NCI-H146 treated with DMSO at 0.1 percent for 48 hours (cell line): ENCODE measurements around the gene KCNA2.
A peak's percentile ranks its signal among the peaks of the same experiment; 100 is the strongest.

Source experiments
- DNase-seq: peaks from one replicate; lab custom pipeline; 2025; ENCODE audit not compliant: unreplicated experiment; lab: John Stamatoyannopoulos, UW

Gene KCNA2

GRCh38 chr1:110630839-110631663 is 24.9 kb upstream of the KCNA2 start:
- peak; percentile 63 for DNase-seq

DNA sequence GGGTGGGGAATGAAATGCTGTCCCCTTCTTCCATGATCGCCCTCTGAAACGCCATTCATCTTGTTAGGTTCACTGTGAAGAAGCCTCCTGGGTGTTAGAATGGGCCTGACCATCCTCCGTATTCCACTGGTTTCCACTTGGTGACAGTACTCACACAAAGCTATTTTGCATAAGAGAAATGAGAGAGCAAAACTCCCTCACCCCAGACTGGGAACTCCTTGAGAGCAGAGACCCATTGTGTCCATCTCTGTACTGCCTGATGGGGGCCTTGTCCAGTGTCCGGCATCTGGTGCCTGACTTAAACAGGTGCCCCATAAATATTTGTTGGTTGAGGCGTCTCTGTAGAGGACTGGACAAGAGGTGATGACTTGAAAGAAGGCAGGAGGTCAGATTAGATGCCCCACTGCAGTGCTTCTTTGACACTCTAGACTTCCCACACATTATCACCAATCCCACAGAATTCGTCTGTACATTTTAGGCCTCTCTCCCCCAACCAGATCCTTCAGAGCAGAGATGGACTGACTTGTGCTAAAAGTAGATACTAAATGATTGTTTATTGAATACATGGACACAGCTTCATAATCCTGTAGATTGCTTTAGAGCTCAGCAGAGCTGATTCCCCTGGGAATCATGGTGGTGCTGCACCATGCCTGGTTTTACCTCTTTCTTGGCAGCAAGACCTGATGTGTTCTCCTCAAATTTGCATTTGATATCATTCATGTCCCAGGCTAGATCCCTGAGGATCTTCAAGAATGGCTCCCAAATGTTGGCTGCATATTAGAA is 22.4 kb upstream of the KCNA2 start:
- DNase-seq: no peak

- DNase-seq: no peak
Measured at GRCh38 chr1:110627764-110628163, 21.6 kb upstream of the KCNA2 start.

DNA sequence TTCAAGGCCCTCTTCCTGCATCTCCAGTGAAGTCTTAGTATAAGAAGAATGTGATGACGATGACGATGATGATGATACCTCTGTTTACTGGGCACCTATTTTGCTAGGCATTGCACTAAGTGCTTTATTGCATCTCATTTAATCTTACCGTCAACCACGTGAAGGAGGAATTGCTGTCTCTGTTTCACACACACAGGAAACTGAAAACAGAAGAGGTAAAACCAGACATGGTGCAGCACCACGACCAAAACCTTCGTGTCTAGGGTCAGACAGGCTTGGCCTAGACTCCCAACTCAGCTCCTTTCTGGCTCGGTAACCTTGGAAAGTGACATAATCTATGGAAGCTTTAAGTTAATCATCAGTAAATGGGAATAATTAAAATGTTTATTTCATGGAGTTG is 20.7 kb upstream of the KCNA2 start:
- no peak for DNase-seq

GRCh38 chr1:110620686-110621085 is 14.5 kb upstream of the KCNA2 start:
- DNase-seq: no peak

DNA sequence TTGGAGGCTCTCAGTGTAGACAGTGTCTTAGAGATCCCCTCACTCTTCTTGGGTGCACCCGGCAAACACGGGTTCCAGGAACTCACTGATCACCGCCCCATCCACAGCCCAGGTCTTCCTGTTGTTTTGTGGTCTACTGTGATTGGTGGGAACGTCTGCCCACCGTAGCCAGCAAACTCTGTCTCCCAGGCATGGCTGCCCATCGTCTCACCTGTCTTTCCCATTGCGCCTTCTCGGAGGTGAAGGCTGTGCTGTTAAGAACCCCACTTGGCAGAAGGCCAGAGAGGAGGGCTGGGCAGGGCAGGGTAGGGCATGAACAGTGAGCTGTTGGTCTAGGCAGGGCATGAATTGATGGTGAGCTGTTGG is 14.1 kb upstream of the KCNA2 start:
- DNase-seq: no peak

GRCh38 chr1:110619412-110620249 is 13.5 kb upstream of the KCNA2 start:
- peak; percentile 79 for DNase-seq

DNA sequence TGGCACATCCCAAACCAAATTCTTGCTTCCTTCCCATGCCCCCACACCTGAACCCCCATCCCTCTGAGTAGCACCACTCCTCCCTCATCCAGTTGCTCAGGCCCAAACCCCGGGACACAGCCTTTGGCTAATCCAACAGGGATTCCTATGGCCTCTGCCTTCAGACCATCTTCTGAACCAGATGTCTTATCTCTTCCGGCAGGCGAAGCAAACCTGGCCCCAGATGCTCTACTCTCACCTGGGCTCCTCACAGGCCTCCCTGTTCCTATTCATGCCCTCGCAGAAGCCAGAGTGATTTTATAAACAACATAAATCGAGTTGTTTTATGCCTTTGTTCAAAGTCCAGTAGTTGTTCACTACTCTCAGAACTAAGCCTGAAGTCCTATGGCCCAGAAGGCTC is 12.5 kb upstream of the KCNA2 start:
- DNase-seq: no peak

DNA sequence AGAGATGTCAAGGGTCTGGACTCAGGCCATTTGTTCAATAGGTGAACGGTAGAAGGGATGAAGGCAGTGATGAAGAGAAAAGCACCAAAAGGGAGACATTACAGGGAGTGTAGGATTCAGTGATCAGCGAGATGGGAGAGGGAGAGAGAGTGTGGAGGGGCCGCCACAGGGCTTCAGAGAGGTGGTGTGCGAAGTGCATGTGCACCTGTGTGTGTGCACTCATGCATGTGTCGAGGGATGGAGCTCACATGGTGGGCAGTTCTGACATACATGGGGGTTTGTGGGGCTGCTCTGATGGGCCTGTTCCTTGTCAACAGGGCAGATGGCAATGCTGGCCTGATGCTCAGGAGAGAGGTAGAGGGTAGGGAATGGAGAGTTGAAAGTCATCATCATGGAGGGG is 11.4 kb upstream of the KCNA2 start:
- no peak for DNase-seq

- DNase-seq: no peak
Measured at GRCh38 chr1:110617116-110617515, 11.0 kb upstream of the KCNA2 start.

GRCh38 chr1:110616587-110616986 is 10.4 kb upstream of the KCNA2 start:
- DNase-seq: no peak

GRCh38 chr1:110615548-110616130 is 9.5 kb upstream of the KCNA2 start:
- DNase-seq: peak; percentile 47

- peak; percentile 66 for DNase-seq
Measured at GRCh38 chr1:110612060-110612745, 6.0 kb upstream of the KCNA2 start.

DNA sequence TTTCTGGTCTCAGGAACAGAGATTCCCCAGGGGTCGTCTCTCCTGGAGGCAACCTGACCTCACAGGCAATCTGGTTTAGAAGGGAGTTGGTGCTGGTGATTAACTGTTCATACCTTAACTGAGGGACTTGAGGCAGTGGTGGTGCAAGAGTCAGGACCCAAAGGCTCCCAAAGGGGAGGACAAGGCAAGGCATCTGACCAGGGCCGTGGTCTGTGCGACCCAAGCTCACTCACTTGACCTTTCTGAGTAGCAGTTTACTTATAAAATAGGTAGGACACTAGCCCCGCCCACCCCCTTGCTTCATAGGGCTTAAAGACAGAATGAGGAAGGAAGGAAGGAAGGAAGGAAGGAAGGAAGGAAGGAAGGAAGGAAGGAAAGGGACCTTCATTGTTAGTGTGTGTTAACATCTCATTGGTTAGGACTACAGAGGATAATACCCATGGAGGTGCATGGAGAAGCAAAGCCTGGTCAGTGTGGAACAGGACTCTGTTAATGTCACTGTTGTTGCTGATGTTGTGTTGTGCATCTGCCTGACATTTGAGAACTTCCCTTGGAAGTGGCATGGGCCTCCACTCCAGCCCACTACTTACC is 4.6 kb upstream of the KCNA2 start:
- no peak for DNase-seq

- no peak for DNase-seq
Measured at GRCh38 chr1:110610084-110610483, 3.9 kb upstream of the KCNA2 start.

DNA sequence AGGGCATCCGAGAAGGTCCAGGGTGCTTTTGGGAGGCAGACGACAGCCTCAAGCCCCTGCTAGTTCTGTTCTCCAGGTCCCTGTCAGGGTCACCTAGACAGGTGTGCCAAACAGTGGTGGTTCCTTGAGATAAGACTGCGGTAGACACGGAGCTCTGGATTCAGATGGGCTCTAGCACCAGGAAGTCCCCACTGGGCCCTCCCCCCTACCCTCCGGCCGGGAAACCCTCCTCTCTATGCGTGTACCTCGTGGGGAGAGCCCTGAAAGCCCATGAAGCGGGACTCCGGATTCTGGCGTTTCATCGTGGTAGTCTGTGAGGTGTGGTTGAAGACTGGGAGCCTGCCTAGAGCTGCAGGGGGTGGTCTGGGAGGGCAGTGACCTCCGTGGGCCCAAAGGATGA is 2.1 kb upstream of the KCNA2 start:
- no peak for DNase-seq

GRCh38 chr1:110607536-110608230 is 1.5 kb upstream of the KCNA2 start:
- DNase-seq: no peak

- no peak for DNase-seq
Measured at GRCh38 chr1:110606657-110607535, 738 bp upstream of the KCNA2 start.

DNA sequence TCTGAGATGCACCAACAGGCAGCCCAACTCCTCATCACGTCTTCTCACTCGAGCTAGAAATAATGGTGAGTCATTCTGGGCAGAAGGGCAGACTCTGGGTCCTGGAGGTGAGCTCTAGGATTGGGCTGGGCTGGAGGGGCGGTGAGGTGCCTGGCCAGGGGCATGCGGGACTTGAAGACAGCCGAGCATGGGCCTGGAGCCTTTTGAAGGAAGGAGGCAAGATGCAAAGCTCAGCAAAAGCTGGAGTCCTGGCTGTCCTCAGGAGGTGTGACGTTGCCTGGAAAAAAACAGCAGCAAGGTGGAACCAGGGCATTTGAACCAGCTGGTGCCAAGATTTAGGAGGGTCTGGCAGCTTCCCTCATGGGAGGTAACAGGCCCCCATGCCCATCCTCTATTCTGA is 712 bp downstream of the KCNA2 start:
- no peak for DNase-seq
